LNCAP (cell line): ENCODE measurements around the gene GATAD1.

ENCODE experiments used
- CTCF ChIP-seq: fragments of 450-650 bp; IDR thresholded peaks from 2 replicates; pipeline ENCODE4 v1.5.1; 2017; ENCODE audit warnings: mild to moderate bottlenecking

Gene GATAD1

GRCh38 chr7:92412745-92413144 lies 34.5 kb upstream of the GATAD1 start:
- no peak for TF ChIP-seq CTCF

DNA sequence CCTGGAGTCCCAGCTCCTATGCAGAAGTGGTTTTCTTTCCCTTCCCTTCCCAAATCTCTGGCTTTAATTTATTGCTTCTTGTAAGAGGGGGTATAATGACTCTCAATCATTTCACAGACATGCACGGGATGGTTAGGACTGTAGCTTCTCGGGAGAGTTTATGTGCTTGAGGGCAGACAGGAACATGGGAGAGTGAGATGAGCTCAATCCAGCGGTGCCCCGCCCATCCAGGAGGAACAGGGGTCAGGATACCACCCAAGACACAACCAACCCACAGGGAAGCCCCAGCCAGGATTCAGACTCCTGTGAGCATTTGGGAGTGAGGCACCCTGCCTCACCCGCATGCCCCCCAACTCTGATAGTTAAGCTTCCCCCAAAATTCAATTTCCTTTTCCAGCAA lies 33.7 kb upstream of the GATAD1 start:
- no peak for TF ChIP-seq CTCF

- TF ChIP-seq CTCF, result no peak
These were observed 32.1 kb upstream of the GATAD1 start for GRCh38 chr7:92415225-92415624.

GRCh38 chr7:92417913-92418312 lies 29.4 kb upstream of the GATAD1 start:
- TF ChIP-seq CTCF, result no peak

DNA sequence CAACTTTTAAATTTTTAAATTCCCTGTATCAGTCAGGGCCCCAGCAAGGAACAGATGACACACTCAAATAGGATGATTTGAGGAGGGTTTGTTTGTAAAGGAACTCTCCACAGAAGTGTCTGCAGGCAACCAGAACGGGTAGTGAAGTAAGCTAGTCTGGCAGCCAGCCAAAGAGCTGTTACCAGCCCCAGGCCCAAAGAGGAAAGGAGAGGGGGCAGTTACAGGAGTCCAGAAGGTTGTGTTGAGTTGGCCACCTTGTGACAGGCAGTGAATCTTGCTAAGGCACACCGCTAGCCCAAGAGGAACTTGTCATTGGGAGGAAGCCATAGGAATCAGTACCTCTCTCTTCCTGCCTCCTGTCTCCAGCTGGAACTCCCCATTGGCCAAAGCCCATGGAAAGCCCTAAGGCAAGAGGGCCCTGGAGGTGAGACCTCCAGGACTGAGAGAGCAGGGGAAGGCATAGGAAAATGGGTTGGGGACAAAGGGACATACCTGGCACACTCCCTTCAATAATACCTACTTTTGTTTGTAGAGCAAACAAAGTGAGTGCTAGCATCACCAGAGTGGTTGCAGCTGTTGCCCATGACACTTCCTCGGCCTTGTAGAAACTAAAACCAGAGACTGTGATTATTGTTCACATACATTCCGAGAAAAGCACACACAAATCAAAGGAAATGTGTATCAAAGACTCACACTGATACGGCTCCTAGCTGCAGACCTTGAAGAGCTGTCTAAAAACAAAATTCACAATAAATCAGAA lies 25.4 kb upstream of the GATAD1 start:
- no peak for TF ChIP-seq CTCF

DNA sequence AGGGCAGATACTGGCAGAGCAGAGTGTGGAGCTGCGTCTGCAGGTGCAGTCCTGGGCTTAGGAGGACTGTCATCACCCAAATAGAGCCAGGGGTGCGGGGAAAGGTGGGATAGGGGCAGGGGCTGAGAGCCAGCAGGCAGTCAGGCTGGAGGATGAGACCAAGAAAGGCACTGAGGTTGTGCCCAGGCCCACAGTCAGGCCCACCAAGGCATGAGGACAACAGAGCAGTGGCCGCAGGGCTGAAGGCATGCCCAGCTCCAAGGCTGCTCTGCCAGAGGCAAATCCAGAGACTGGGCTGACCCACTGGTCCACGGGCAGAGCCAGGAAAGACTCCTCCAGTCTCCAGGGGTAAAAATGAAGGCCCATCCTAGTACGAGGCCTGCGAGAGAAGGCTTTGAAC lies 24.4 kb upstream of the GATAD1 start:
- no peak for TF ChIP-seq CTCF

- no peak for TF ChIP-seq CTCF
These were observed 23.6 kb upstream of the GATAD1 start for GRCh38 chr7:92423710-92424131.
